Esophagus mucosa (tissue), 1 donor: ENCODE results near the gene MIS12. TPM values are rescaled to one million over a fixed set of nuclear protein-coding genes. Genes with fewer than 3 reads are reported as not detected.

Experiments used
- ATAC-seq: fragments of 200-7000 bp; cut with Tn5 transposase; one replicate; pipeline ENCODE4 v1.9.1; 2020
- total RNA-seq: library from RNA; stranded (reverse); gene quantifications from one replicate; pipeline ENCODE4 v1.2.4, GENCODE V29; 2023
- donor health status: DM: yes; HTN: yes; CAD: no.

MIS12 gene
- total RNA-seq, 1 donor from 2014 or later = 8.1 TPM

GRCh38 chr17:5536866-5537650 is 50.7 kb downstream of the MIS12 start:
- ATAC-seq = no peak

DNA sequence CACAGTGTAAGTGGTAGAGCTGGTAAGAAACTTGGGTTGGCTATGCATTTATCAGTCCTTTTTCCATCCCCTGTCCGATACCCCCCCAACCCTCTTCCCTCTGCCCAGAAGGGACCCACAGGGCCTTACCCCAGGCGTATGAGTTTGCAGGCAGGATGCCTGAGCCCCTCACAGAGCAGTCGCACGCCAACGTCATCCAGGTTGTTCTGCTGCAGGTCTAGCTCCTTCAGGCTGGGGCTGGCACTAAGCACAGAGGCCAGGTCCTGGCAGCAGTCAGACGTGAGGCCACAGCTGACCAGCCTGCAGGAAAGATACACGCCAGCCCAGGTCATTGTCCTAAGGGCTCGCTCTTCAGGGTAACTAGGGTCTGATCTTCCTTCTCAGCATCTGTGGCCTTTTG is 52.9 kb downstream of the MIS12 start:
- no peak for ATAC-seq

DNA sequence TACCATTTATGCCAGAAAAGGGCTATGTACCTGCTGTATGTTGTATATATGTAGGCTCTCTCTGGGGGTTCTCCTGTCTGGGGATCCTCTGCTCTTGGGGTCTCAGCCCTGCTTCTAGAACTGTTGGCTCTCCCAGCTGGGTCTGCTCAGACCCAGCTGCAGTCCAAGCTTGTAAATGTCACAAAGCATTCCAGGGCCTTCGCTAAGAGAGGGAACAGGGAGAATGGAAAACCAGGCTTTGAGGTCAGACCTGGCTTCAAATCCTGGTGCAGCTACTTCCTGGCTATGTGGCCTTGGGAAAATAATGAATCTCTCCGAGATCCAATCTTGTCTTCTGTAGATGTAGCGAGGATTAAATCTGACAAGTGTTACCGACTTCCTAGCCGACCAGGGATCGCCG is 54.0 kb downstream of the MIS12 start:
- ATAC-seq = no peak

Other genes starting within 250 kb of the MIS12 start
- 15.1 TPM for gene RABEP1, start 204.3 kb upstream of the MIS12 start, total RNA-seq
- gene NUP88, start 66.9 kb upstream of the MIS12 start, total RNA-seq = 50.4 TPM
- 20.7 TPM for gene RPAIN, start 66.4 kb upstream of the MIS12 start, total RNA-seq
- gene C1QBP, start 47.4 kb upstream of the MIS12 start, total RNA-seq = 183 TPM
- 11.1 TPM for gene DHX33, start 17.6 kb upstream of the MIS12 start, total RNA-seq
- gene DERL2, start 388 bp upstream of the MIS12 start, total RNA-seq = 35.0 TPM
- 11.2 TPM for gene NLRP1, start 97.9 kb downstream of the MIS12 start, total RNA-seq